DOHH2 (cell line): ENCODE results near the gene DHRS9.

Source experiments
- H3F3A ChIP-seq: fragments of 200-600 bp; sonication (generic), shearing (Covaris generic); 2 replicates; pipeline ENCODE4 v1.6.0; 2016; ENCODE audit warnings: antibody characterized with exemption, mild to moderate bottlenecking; ENCODE audit not compliant: control insufficient read depth, insufficient read depth
- H3K27ac ChIP-seq: fragments of 200-600 bp; sonication (generic); 2 replicates; pipeline ENCODE4 v1.5.1; 2014; ENCODE audit warnings: low read depth, mild to moderate bottlenecking, low read length, moderate library complexity
- H3K27me3 ChIP-seq: fragments of 200-600 bp; sonication (generic); 2 replicates; pipeline ENCODE4 v1.6.1; 2014; ENCODE audit warnings: mild to moderate bottlenecking, low read length, mixed read lengths; ENCODE audit not compliant: control insufficient read depth
- H3K36me3 ChIP-seq: fragments of 200-600 bp; sonication (generic); 2 replicates; pipeline ENCODE4 v1.6.1; 2014; ENCODE audit warnings: mild to moderate bottlenecking, low read length, moderate library complexity, mixed read lengths; ENCODE audit not compliant: control insufficient read depth
- H3K4me1 ChIP-seq: fragments of 200-600 bp; sonication (generic); 2 replicates; pipeline ENCODE4 v1.6.1; 2014; ENCODE audit warnings: mild to moderate bottlenecking, low read length, mixed read lengths; ENCODE audit not compliant: control insufficient read depth
- H3K4me2 ChIP-seq: fragments of 200-600 bp; sonication (generic); 2 replicates; pipeline ENCODE4 v1.6.0; 2014; ENCODE audit warnings: mild to moderate bottlenecking, low read length, moderate library complexity
- H3K4me3 ChIP-seq: fragments of 200-600 bp; sonication (generic); 2 replicates; pipeline ENCODE4 v1.5.1; 2014; ENCODE audit warnings: mild to moderate bottlenecking, low read length, mixed read lengths
- H3K79me2 ChIP-seq: fragments of 200-600 bp; sonication (generic); 2 replicates; pipeline ENCODE4 v1.6.1; 2014; ENCODE audit warnings: mild to moderate bottlenecking, low read length, mixed read lengths; ENCODE audit not compliant: control insufficient read depth
- H3K9me2 ChIP-seq: fragments of 200-600 bp; sonication (generic); replicated peaks from 2 replicates; pipeline ENCODE4 v1.6.1; 2014; ENCODE audit warnings: mild to moderate bottlenecking, low read length, mixed read lengths; ENCODE audit not compliant: control insufficient read depth
- H3K9me3 ChIP-seq: fragments of 200-600 bp; sonication (generic); 2 replicates; pipeline ENCODE4 v1.6.1; 2014; ENCODE audit warnings: antibody characterized with exemption, low read length, mixed read lengths; ENCODE audit not compliant: control insufficient read depth, insufficient read depth
- H4K20me1 ChIP-seq: fragments of 200-600 bp; sonication (generic); 2 replicates; pipeline ENCODE4 v1.6.0; 2014; ENCODE audit warnings: low read depth, mild to moderate bottlenecking, antibody characterized with exemption, low read length, moderate library complexity; ENCODE audit not compliant: control insufficient read depth, insufficient read depth
- CTCF ChIP-seq: fragments of 200-600 bp; sonication (generic); IDR thresholded peaks from one replicate; pipeline ENCODE4 v1.5.1; 2014; ENCODE audit warnings: antibody characterized with exemption, mild to moderate bottlenecking, low read depth, low read length; ENCODE audit not compliant: poor library complexity, severe bottlenecking
- EZH2phosphoT487 ChIP-seq: fragments of 200-600 bp; sonication (generic); IDR thresholded peaks from 2 replicates; pipeline ENCODE4 v1.6.1; 2017; ENCODE audit warnings: borderline replicate concordance, mild to moderate bottlenecking, antibody characterized with exemption, low read length, moderate library complexity, mixed read lengths

Gene DHRS9

GRCh38 chr2:169106563-169107545 lies 37.5 kb downstream of the DHRS9 start:
- Histone ChIP-seq H3K36me3 (no peaks in the 10 kb centered on the region), H3K79me2 (no peaks in the 10 kb centered on the region), H4K20me1 (0 out of 2 replicates have a peak, but pooled peaks cover 3% of the 10 kb centered on the region), H3K27ac (no peak overlapping the region), H3K27me3 (peaks cover 6% of the 10 kb centered on the region), H3F3A (no peaks in the 10 kb centered on the region), H3K9me3 (no peaks in the 10 kb centered on the region), H3K9me2 (no peaks in the 10 kb centered on the region), H3K4me3 (no peak overlapping the region), H3K4me2 (peak overlapping the region; percentile 49), H3K4me1 (peaks cover 46% of the 10 kb centered on the region)
- TF ChIP-seq CTCF: no peak
- no peak for TF ChIP-seq EZH2phosphoT487

- Histone ChIP-seq H3K79me2 (no peaks in the 10 kb centered on the region), H4K20me1 (0 out of 2 replicates have a peak, but pooled peaks cover 3% of the 10 kb centered on the region), H3K36me3 (no peaks in the 10 kb centered on the region), H3K9me3 (no peaks in the 10 kb centered on the region), H3F3A (no peaks in the 10 kb centered on the region), H3K4me2 (peak overlapping the region; percentile 49), H3K9me2 (no peaks in the 10 kb centered on the region), H3K27ac (no peak overlapping the region), H3K27me3 (peaks cover 6% of the 10 kb centered on the region), H3K4me3 (peak overlapping the region; percentile 23; the same call in 1 of the 2 replicates), H3K4me1 (peaks cover 39% of the 10 kb centered on the region)
- TF ChIP-seq EZH2phosphoT487 (no peak), CTCF (no peak)
Measured at GRCh38 chr2:169107645-169108044, 38.3 kb downstream of the DHRS9 start.

GRCh38 chr2:169108099-169108884 lies 38.9 kb downstream of the DHRS9 start:
- H3K79me2 ChIP-seq: no peaks in the 10 kb centered on the region
- TF ChIP-seq CTCF (no peak), EZH2phosphoT487 (no peak)
- peaks cover 39% of the 10 kb centered on the region for H3K4me1 ChIP-seq
- no peak overlapping the region for H3K27ac ChIP-seq
- H3K27me3 ChIP-seq: peaks cover 6% of the 10 kb centered on the region
- H4K20me1 ChIP-seq: 0 out of 2 replicates have a peak, but pooled peaks cover 3% of the 10 kb centered on the region
- no peaks in the 10 kb centered on the region for H3K9me3 ChIP-seq
- H3F3A ChIP-seq: no peaks in the 10 kb centered on the region
- H3K36me3 ChIP-seq: no peaks in the 10 kb centered on the region
- H3K9me2 ChIP-seq: no peaks in the 10 kb centered on the region
- peak overlapping the region; percentile 23; the same call in 1 of the 2 replicates for H3K4me3 ChIP-seq
- H3K4me2 ChIP-seq: peak overlapping the region; percentile 49
